OCI-LY3 (cell line): ENCODE results near the gene KAT6B.

ENCODE experiments used
- CTCF ChIP-seq: fragments of 200-600, 300-600 bp; sonication (generic); IDR thresholded peaks from 2 replicates; pipeline ENCODE4 v1.5.1; 2014; ENCODE audit warnings: antibody characterized with exemption, low read length, low read depth
- EZH2phosphoT487 ChIP-seq: fragments of 200-600 bp; shearing (Covaris generic); IDR thresholded peaks from 2 replicates; pipeline ENCODE4 v1.6.1; 2018; ENCODE audit warnings: antibody characterized with exemption, mixed run types, low read depth

GRCh38 chr10:75072727-75073126 lies 246.3 kb downstream of the KAT6B start:
- TF ChIP-seq CTCF, result no peak
- TF ChIP-seq EZH2phosphoT487, result no peak
